Activated naive CD4-positive, alpha-beta T cell treated with anti-CD3 and anti-CD28 coated beads, Interleukin-2, amount 10 ng/mL, durations not matched to agents 7 days and 5 days (primary cell): Measurements from ENCODE around the gene CDRT4.
"Not testable (repeated sequence)": the region's sequence is repeated elsewhere in the genome, so short reads cannot be mapped to it uniquely, and the experiment has no call there.

Experiments used
- CTCF ChIA-PET: fragments of 350-600 bp; sonication (Branson Sonifier 250); formaldehyde crosslinking; loops from one replicate; lab custom pipeline; 2021; ENCODE audit warnings: antibody characterized with exemption; lab: Charles Lee
- DNase-seq: peaks from one replicate; pipeline ENCODE4 v3.0.0-alpha.2; 2020
- H3K27ac Mint-ChIP-seq: one replicate; pipeline ENCODE4 v1.8.0; 2021; ENCODE audit warnings: mild to moderate bottlenecking, moderate library complexity, mixed read lengths
- H3K27me3 Mint-ChIP-seq: one replicate; pipeline ENCODE4 v1.8.0; 2021; ENCODE audit warnings: mild to moderate bottlenecking, mixed read lengths
- H3K36me3 Mint-ChIP-seq: one replicate; pipeline ENCODE4 v1.8.0; 2021; ENCODE audit warnings: mixed read lengths
- H3K4me1 Mint-ChIP-seq: one replicate; pipeline ENCODE4 v1.8.0; 2021; ENCODE audit warnings: mixed read lengths
- H3K4me3 Mint-ChIP-seq: one replicate; pipeline ENCODE4 v1.8.0; 2021; ENCODE audit warnings: mild to moderate bottlenecking, moderate library complexity, mixed read lengths
- H3K9me3 Mint-ChIP-seq: one replicate; pipeline ENCODE4 v1.8.0; 2021; ENCODE audit warnings: mixed read lengths

CDRT4 gene

GRCh38 chr17:15467592-15467991 is at the start of gene CDRT4:
Gene CDRT4, minus strand, starts transcription at chr17:15467621. Its CDS starts 27,383 bp downstream, at chr17:15440238.
- H3K27me3 Mint-ChIP-seq, result no peaks in the 10 kb centered on the region
- H3K27ac Mint-ChIP-seq, result no peak within 1 kb of the TSS
- H3K4me3 Mint-ChIP-seq, result no peak within 1 kb of the TSS
- no peaks in the 10 kb centered on the region for H3K36me3 Mint-ChIP-seq
- H3K9me3 Mint-ChIP-seq, result no peaks in the 10 kb centered on the region
- H3K4me1 Mint-ChIP-seq, result no peaks in the 10 kb centered on the region
- CTCF ChIA-PET, result no interaction called here
- DNase-seq, result no peak

GRCh38 chr17:15516150-15516549 is 48.7 kb upstream of the CDRT4 start:
- no peak for DNase-seq
- peaks cover 3% of the 10 kb centered on the region for H3K36me3 Mint-ChIP-seq
- CTCF ChIA-PET, result no interaction called here

GRCh38 chr17:15514469-15514868 is 47.0 kb upstream of the CDRT4 start:
- CTCF ChIA-PET, result interaction anchor here (0.6 kb wide), 1 partner anchor 442 kb away, joined by 3 read pairs; no protein-coding TSS in a partner anchor
- DNase-seq, result no peak
- H3K4me1 Mint-ChIP-seq, result no peaks in the 10 kb centered on the region

More at GRCh38 chr17:15516150-15516549, 48.7 kb upstream of the CDRT4 start:
- Mint-ChIP-seq H3K4me3 (no peak overlapping the region), H3K9me3 (no peaks in the 10 kb centered on the region), H3K27ac (no peak overlapping the region), H3K27me3 (no peaks in the 10 kb centered on the region), H3K4me1 (no peaks in the 10 kb centered on the region)

GRCh38 chr17:15513856-15514459 is 46.5 kb upstream of the CDRT4 start:
- no peak for DNase-seq
- CTCF ChIA-PET, result interaction anchor here (0.6 kb wide), 1 partner anchor 443 kb away, joined by 3 read pairs; no protein-coding TSS in a partner anchor
- peaks cover 3% of the 10 kb centered on the region for H3K36me3 Mint-ChIP-seq
- H3K27ac Mint-ChIP-seq, result no peak overlapping the region
- no peaks in the 10 kb centered on the region for H3K9me3 Mint-ChIP-seq
- no peak overlapping the region for H3K4me3 Mint-ChIP-seq
- H3K27me3 Mint-ChIP-seq, result no peaks in the 10 kb centered on the region
- no peaks in the 10 kb centered on the region for H3K4me1 Mint-ChIP-seq

More at GRCh38 chr17:15514469-15514868, 47.0 kb upstream of the CDRT4 start:
- no peaks in the 10 kb centered on the region for H3K27me3 Mint-ChIP-seq
- H3K36me3 Mint-ChIP-seq, result peaks cover 3% of the 10 kb centered on the region
- H3K9me3 Mint-ChIP-seq, result no peaks in the 10 kb centered on the region
- H3K27ac Mint-ChIP-seq, result no peak overlapping the region
- no peak overlapping the region for H3K4me3 Mint-ChIP-seq

GRCh38 chr17:15513058-15513791 is 45.8 kb upstream of the CDRT4 start:
- Mint-ChIP-seq H3K27me3 (no peaks in the 10 kb centered on the region), H3K27ac (no peak overlapping the region), H3K9me3 (no peaks in the 10 kb centered on the region), H3K4me3 (no peak overlapping the region), H3K36me3 (peaks cover 3% of the 10 kb centered on the region), H3K4me1 (no peaks in the 10 kb centered on the region)
- CTCF ChIA-PET, result no interaction called here
- DNase-seq, result no peak

GRCh38 chr17:15512071-15512709 is 44.8 kb upstream of the CDRT4 start:
- no peaks in the 10 kb centered on the region for H3K9me3 Mint-ChIP-seq
- no peaks in the 10 kb centered on the region for H3K36me3 Mint-ChIP-seq
- no peak overlapping the region for H3K27ac Mint-ChIP-seq
- no peaks in the 10 kb centered on the region for H3K4me1 Mint-ChIP-seq
- CTCF ChIA-PET, result no interaction called here
- no peaks in the 10 kb centered on the region for H3K27me3 Mint-ChIP-seq
- H3K4me3 Mint-ChIP-seq, result no peak overlapping the region
- no peak for DNase-seq

- CTCF ChIA-PET, result interaction anchor here (0.6 kb wide), 1 partner anchor 8 kb away, joined by 3 read pairs; no protein-coding TSS in a partner anchor
- no peaks in the 10 kb centered on the region for H3K4me1 Mint-ChIP-seq
- no peaks in the 10 kb centered on the region for H3K27me3 Mint-ChIP-seq
Observed at GRCh38 chr17:15511142-15511541, 43.7 kb upstream of the CDRT4 start.

GRCh38 chr17:15510361-15510760 is 42.9 kb upstream of the CDRT4 start:
- DNase-seq, result no peak
- H3K27ac Mint-ChIP-seq, result no peak overlapping the region
- H3K27me3 Mint-ChIP-seq, result no peaks in the 10 kb centered on the region
- H3K36me3 Mint-ChIP-seq, result no peaks in the 10 kb centered on the region
- H3K9me3 Mint-ChIP-seq, result no peaks in the 10 kb centered on the region
- H3K4me1 Mint-ChIP-seq, result no peaks in the 10 kb centered on the region
- CTCF ChIA-PET, result no interaction called here
- H3K4me3 Mint-ChIP-seq, result no peak overlapping the region

More at GRCh38 chr17:15511142-15511541, 43.7 kb upstream of the CDRT4 start:
- H3K27ac Mint-ChIP-seq, result no peak overlapping the region
- no peaks in the 10 kb centered on the region for H3K36me3 Mint-ChIP-seq
- H3K4me3 Mint-ChIP-seq, result no peak overlapping the region
- DNase-seq, result no peak
- H3K9me3 Mint-ChIP-seq, result no peaks in the 10 kb centered on the region

- CTCF ChIA-PET, result no interaction called here
- Mint-ChIP-seq H3K4me3 (no peak overlapping the region), H3K9me3 (no peaks in the 10 kb centered on the region), H3K27me3 (no peaks in the 10 kb centered on the region), H3K27ac (no peak overlapping the region), H3K4me1 (no peaks in the 10 kb centered on the region), H3K36me3 (no peaks in the 10 kb centered on the region)
- no peak for DNase-seq
Observed at GRCh38 chr17:15509095-15509494, 41.7 kb upstream of the CDRT4 start.

GRCh38 chr17:15508466-15508865 is 41.0 kb upstream of the CDRT4 start:
- no peak overlapping the region for H3K27ac Mint-ChIP-seq

GRCh38 chr17:15507896-15508295 is 40.5 kb upstream of the CDRT4 start:
- Mint-ChIP-seq H3K4me3 (no peak overlapping the region), H3K36me3 (no peaks in the 10 kb centered on the region), H3K27me3 (peaks cover under 1% of the 10 kb centered on the region), H3K27ac (no peak overlapping the region), H3K9me3 (no peaks in the 10 kb centered on the region), H3K4me1 (peaks cover 1% of the 10 kb centered on the region)
- DNase-seq, result no peak
- CTCF ChIA-PET, result interaction anchor here (1.1 kb wide), 1 partner anchor 250 kb away, joined by 3 read pairs; no protein-coding TSS in a partner anchor

More at GRCh38 chr17:15508466-15508865, 41.0 kb upstream of the CDRT4 start:
- DNase-seq, result no peak
- H3K27me3 Mint-ChIP-seq, result no peaks in the 10 kb centered on the region
- CTCF ChIA-PET, result no interaction called here
- no peak overlapping the region for H3K4me3 Mint-ChIP-seq
- H3K36me3 Mint-ChIP-seq, result no peaks in the 10 kb centered on the region
- H3K4me1 Mint-ChIP-seq, result no peaks in the 10 kb centered on the region
- H3K9me3 Mint-ChIP-seq, result no peaks in the 10 kb centered on the region

- Mint-ChIP-seq H3K36me3 (no peaks in the 10 kb centered on the region), H3K9me3 (no peaks in the 10 kb centered on the region), H3K27ac (no peak overlapping the region), H3K27me3 (peaks cover 4% of the 10 kb centered on the region), H3K4me3 (no peak overlapping the region), H3K4me1 (peaks cover 5% of the 10 kb centered on the region)
- CTCF ChIA-PET, result interaction anchor here (1.1 kb wide), 1 partner anchor 249 kb away, joined by 3 read pairs; no protein-coding TSS in a partner anchor
- no peak for DNase-seq
Observed at GRCh38 chr17:15507001-15507400, 39.6 kb upstream of the CDRT4 start.

GRCh38 chr17:15505708-15506107 is 38.3 kb upstream of the CDRT4 start:
- H3K27me3 Mint-ChIP-seq, DNase-seq, H3K4me3 Mint-ChIP-seq, CTCF ChIA-PET, H3K36me3 Mint-ChIP-seq, H3K27ac Mint-ChIP-seq, H3K9me3 Mint-ChIP-seq, H3K4me1 Mint-ChIP-seq: not testable (repeated sequence)

- peaks cover 4% of the 10 kb centered on the region for H3K27me3 Mint-ChIP-seq
- no peak overlapping the region for H3K4me3 Mint-ChIP-seq
- CTCF ChIA-PET, result interaction anchor here (0.9 to 5.8 kb wide), 7 partner anchors 9 to 272 kb away, joined by 3 to 62 read pairs (median 4); no protein-coding TSS in a partner anchor
- peaks cover 5% of the 10 kb centered on the region for H3K4me1 Mint-ChIP-seq
- H3K27ac Mint-ChIP-seq, result no peak overlapping the region
- no peaks in the 10 kb centered on the region for H3K9me3 Mint-ChIP-seq
- no peak for DNase-seq
- no peaks in the 10 kb centered on the region for H3K36me3 Mint-ChIP-seq
Observed at GRCh38 chr17:15503731-15504130, 36.3 kb upstream of the CDRT4 start.
